Common myeloid progenitor, CD34-positive (primary cell): ENCODE data around the gene KIAA2012.
A peak's percentile ranks its signal among the peaks of the same experiment; 100 is the strongest.

Experiments
- CTCF ChIA-PET: fragments of 350-600 bp; sonication (Branson Sonifier 250); formaldehyde crosslinking; loops from one replicate; lab custom pipeline; 2021; ENCODE audit warnings: antibody characterized with exemption; lab: Charles Lee
- POLR2A ChIA-PET: fragments of 350-600 bp; sonication (Branson Sonifier 250); formaldehyde crosslinking; loops from one replicate; lab custom pipeline; 2021; ENCODE audit warnings: antibody characterized with exemption; lab: Charles Lee
- DNase-seq, 3 donors: peaks; one replicate each; pipeline versions ENCODE4 v3.0.0 to v3.0.0-alpha.2; 2013
- H3K27ac ChIP-seq, 2 experiments: 1 replicate in 1 of 2; 2 replicates in 1 of 2; pipeline ENCODE4 v1.7.0; 2013; ENCODE audit warnings: inconsistent platforms in 2 of 2, low read length in 2 of 2, mild to moderate bottlenecking in 2 of 2, low read depth in 1 of 2, moderate library complexity in 1 of 2; ENCODE audit not compliant: severe bottlenecking in 2 of 2, insufficient read depth in 1 of 2, poor library complexity in 1 of 2
- H3K27me3 ChIP-seq, 5 experiments: replicated peaks in 2 of 5; 1 replicate in 3 of 5; 2 replicates in 2 of 5; pipeline versions ENCODE4 v1.6.1 to v1.7.0; 2013; ENCODE audit warnings: low read length in 4 of 5, mild to moderate bottlenecking in 2 of 5, moderate library complexity in 2 of 5, inconsistent platforms in 1 of 5; ENCODE audit not compliant: insufficient read depth in 5 of 5, control insufficient read depth in 4 of 5
- H3K36me3 ChIP-seq, 4 experiments: 1 replicate in 2 of 4; 2 replicates in 2 of 4; pipeline versions ENCODE4 v1.6.1 to v1.7.0; 2013; ENCODE audit warnings: low read length in 3 of 4, control low read depth in 1 of 4, mild to moderate bottlenecking in 1 of 4; ENCODE audit not compliant: control insufficient read depth in 4 of 4, insufficient read depth in 4 of 4
- H3K4me1 ChIP-seq, 4 experiments: 1 replicate in 3 of 4; 2 replicates in 1 of 4; pipeline versions ENCODE4 v1.6.1 to v1.7.1; 2013; ENCODE audit warnings: low read length in 3 of 4, mild to moderate bottlenecking in 3 of 4, control low read depth in 1 of 4, inconsistent platforms in 1 of 4, moderate library complexity in 1 of 4; ENCODE audit not compliant: control insufficient read depth in 4 of 4, insufficient read depth in 4 of 4; ENCODE audit errors: control extremely low read depth in 1 of 4
- H3K4me3 ChIP-seq, 7 experiments: 1 replicate in 4 of 7; 2 replicates in 3 of 7; pipeline versions ENCODE4 v1.5.1 to v1.7.0; 2013; ENCODE audit warnings: mild to moderate bottlenecking in 7 of 7, low read length in 6 of 7, moderate library complexity in 6 of 7, inconsistent platforms in 2 of 7, low read depth in 2 of 7, control low read depth in 1 of 7; ENCODE audit not compliant: insufficient read depth in 4 of 7, control insufficient read depth in 1 of 7; ENCODE audit errors: extremely low read depth in 1 of 7
- H3K9me3 ChIP-seq, 5 experiments: 1 replicate in 4 of 5; 2 replicates in 1 of 5; pipeline versions ENCODE4 v1.6.1 to v1.7.1; 2013; ENCODE audit warnings: low read length in 4 of 5, mild to moderate bottlenecking in 2 of 5, inconsistent platforms in 1 of 5, low read depth in 1 of 5, moderate library complexity in 1 of 5; ENCODE audit not compliant: control insufficient read depth in 4 of 5, insufficient read depth in 2 of 5; ENCODE audit errors: control extremely low read depth in 1 of 5
- WGBS: methylation state at CpG from one replicate; pipeline ENCODE4 v1.1.5; 2013; ENCODE audit not compliant: insufficient coverage; 5-methylcytosine and 5-hydroxymethylcytosine counted together

Gene KIAA2012

DNA sequence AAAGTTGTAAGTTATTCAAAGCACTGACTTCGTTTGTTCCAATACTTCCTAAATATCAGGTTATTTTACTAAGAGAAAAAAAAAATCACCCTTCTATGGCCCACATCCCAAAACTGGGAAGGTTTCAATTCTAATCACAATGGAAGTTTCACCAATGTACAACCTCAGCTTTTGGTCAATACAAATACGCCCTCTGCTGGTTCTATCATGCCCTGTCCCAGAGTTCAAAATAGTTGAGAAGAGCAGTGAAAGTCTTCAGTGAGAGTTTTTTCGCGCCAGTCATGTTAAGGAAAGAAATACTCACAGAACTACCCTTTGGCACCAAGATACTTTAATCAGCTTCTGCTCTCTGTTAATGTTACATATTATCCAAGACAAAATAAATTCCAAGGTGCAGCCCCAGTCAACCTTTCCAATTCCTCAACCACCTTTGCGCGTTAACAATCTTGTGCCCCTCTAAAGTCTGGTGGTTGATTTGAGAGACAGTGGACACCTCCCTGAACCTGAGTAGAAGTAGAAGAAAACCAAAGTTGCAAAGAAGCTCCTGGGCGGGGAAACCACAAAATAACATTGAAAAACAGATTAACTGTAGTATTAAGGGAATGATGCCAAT, 105.4 kb downstream of the KIAA2012 start:
- CTCF ChIA-PET: interaction anchor here (0.8 to 3.5 kb wide), 16 partner anchors 13 to 941 kb away, joined by 3 to 23 read pairs (median 5); no protein-coding TSS in a partner anchor
- POLR2A ChIA-PET: no interaction called here

DNA sequence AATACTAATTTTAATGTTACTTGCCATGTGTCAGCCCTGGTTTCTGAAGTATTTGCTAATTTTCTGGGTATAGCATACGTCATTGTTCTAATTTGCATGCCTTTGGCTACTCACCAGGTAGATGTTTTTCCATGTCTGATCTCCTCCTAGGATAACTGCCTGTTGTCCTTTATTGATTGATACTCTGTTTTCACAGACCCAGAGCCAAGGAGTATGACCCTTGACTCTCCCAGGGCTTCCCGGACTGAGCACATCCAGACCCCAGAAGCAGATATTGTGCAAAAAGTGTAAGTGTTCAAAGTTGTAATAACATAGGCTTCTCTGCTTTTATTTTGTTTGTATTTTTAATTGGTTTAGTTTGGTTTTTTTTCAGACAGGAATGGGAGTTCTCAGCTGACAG, 111.5 kb downstream of the KIAA2012 start:
- H3K27me3 ChIP-seq: no peaks in the 10 kb centered on the region
- H3K4me3 ChIP-seq: no peak overlapping the region
- H3K36me3 ChIP-seq: no peaks in the 10 kb centered on the region
- H3K27ac ChIP-seq: no peak overlapping the region
- ChIA-PET CTCF (no interaction called here), POLR2A (interaction anchor here (0.6 kb wide), 1 partner anchor 42 kb away, joined by 3 read pairs; no protein-coding TSS in a partner anchor)
- H3K9me3 ChIP-seq: no peaks in the 10 kb centered on the region
- no peaks in the 10 kb centered on the region for H3K4me1 ChIP-seq
- WGBS: 88% methylated on average over 1 of the region's 2 CpGs
- no peak for DNase-seq

More for the DNA sequence above, 105.4 kb downstream of the KIAA2012 start:
- Histone ChIP-seq H3K36me3 (no peaks in the 10 kb centered on the region), H3K9me3 (peaks cover 0 to 2% (median 0%) of the 10 kb centered on the region in 5 experiments), H3K27me3 (peaks cover 0 to 2% (median 0%) of the 10 kb centered on the region in 5 experiments), H3K4me3 (no peak overlapping the region), H3K27ac (no peak overlapping the region), H3K4me1 (no peaks in the 10 kb centered on the region)
- peak; percentile 63 to 76 (median 69) for DNase-seq
- WGBS: 8% methylated on average over 3 of the region's 7 CpGs

GRCh38 chr2:202185156-202185555, 112.1 kb downstream of the KIAA2012 start:
- Histone ChIP-seq H3K4me1 (no peaks in the 10 kb centered on the region), H3K9me3 (no peaks in the 10 kb centered on the region), H3K36me3 (no peaks in the 10 kb centered on the region), H3K27ac (no peak overlapping the region), H3K4me3 (no peak overlapping the region), H3K27me3 (no peaks in the 10 kb centered on the region)
- ChIA-PET CTCF (interaction anchor here (0.6 kb wide), 1 partner anchor 392 kb away, joined by 3 read pairs; no protein-coding TSS in a partner anchor), POLR2A (no interaction called here)
- no peak for DNase-seq
- 93% methylated on average over 6 of the region's 6 CpGs for WGBS

DNA sequence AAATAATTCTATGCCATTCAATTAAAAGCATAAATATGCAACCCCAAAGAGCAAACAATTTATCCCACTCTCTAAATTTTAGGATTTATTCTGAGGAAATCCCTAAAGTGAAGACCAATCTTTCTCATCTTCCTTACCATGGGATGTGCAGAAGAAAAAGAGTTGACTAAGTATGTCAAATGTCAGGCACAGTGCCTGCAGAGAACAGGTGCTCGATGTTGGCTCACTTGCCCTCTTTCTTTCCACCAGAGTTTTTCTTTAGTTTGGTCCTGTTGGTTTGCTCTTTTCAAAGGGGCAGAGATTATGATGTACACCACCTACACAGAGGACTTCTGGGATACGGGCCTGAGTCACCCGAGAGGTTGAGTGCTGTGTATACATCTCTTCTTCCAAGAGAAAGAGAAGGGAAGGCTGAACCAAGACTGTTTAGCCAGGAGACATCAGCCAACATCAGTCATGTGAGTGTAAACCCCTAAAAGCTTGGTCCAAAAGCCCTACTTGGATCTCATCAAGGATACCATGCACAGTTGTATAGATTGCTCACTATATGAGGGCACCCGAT, 113.7 kb downstream of the KIAA2012 start:
- no peak for DNase-seq
- Histone ChIP-seq H3K27me3 (no peaks in the 10 kb centered on the region), H3K36me3 (no peaks in the 10 kb centered on the region), H3K27ac (no peak overlapping the region), H3K4me1 (no peaks in the 10 kb centered on the region), H3K4me3 (no peak overlapping the region), H3K9me3 (no peaks in the 10 kb centered on the region)
- 100% methylated on average over 4 of the region's 4 CpGs for WGBS
- ChIA-PET POLR2A (no interaction called here), CTCF (no interaction called here)

- WGBS: no CpG with 5 or more reads among the region's 1 CpG
- H3K27ac ChIP-seq: no peak overlapping the region
- no peaks in the 10 kb centered on the region for H3K27me3 ChIP-seq
- H3K36me3 ChIP-seq: no peaks in the 10 kb centered on the region
- H3K4me3 ChIP-seq: no peak overlapping the region
- no peaks in the 10 kb centered on the region for H3K9me3 ChIP-seq
- POLR2A ChIA-PET: no interaction called here
- CTCF ChIA-PET: no interaction called here
- H3K4me1 ChIP-seq: no peaks in the 10 kb centered on the region
- no peak for DNase-seq
Measured at GRCh38 chr2:202187570-202187969, 114.5 kb downstream of the KIAA2012 start.

DNA sequence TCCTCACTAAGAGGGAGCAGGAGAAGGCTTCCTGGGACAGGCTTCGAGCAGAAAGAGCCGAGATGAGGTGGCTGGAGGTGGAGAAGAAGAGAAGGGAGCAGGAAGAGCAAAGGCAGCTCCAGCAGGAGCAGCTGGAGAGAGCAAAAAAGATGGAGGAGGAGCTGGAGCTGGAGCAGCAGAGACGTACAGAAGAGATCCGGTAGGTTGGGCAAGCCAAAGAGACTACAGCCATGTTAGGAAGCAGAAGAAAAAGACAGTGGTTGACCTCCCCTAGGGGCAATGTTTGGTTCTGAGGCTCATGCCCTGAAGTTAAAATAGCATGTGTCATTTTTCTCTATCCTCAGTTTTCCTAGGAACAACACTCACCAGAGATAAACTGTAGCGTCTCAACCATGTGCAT, 120.2 kb downstream of the KIAA2012 start:
- Histone ChIP-seq H3K9me3 (no peaks in the 10 kb centered on the region), H3K27me3 (peaks cover 0 to 1% (median 0%) of the 10 kb centered on the region in 5 experiments), H3K4me3 (no peak overlapping the region), H3K4me1 (peaks cover 0 to 7% (median 5%) of the 10 kb centered on the region in 4 experiments), H3K27ac (no peak overlapping the region), H3K36me3 (no peaks in the 10 kb centered on the region)
- ChIA-PET POLR2A (no interaction called here), CTCF (interaction anchor here (1.6 to 1.8 kb wide), 2 partner anchors 12 to 14 kb away, joined by 3 to 5 read pairs; no protein-coding TSS in a partner anchor)
- no peak for DNase-seq
- WGBS: 98% methylated on average over 5 of the region's 5 CpGs

GRCh38 chr2:202193881-202194353, 120.9 kb downstream of the KIAA2012 start:
- WGBS: 85% methylated on average over 7 of the region's 7 CpGs
- Histone ChIP-seq H3K27ac (no peak overlapping the region), H3K36me3 (no peaks in the 10 kb centered on the region), H3K4me1 (peaks cover 0 to 7% (median 5%) of the 10 kb centered on the region in 4 experiments), H3K27me3 (peaks cover 0 to 1% (median 0%) of the 10 kb centered on the region in 5 experiments), H3K9me3 (no peaks in the 10 kb centered on the region), H3K4me3 (no peak overlapping the region)
- ChIA-PET CTCF (interaction anchor here (0.6 to 1.8 kb wide), 3 partner anchors 12 to 547 kb away, joined by 3 to 5 read pairs (median 4); no protein-coding TSS in a partner anchor), POLR2A (no interaction called here)
- no peak for DNase-seq
